Measurements from ENCODE around the gene CPM. TPM values are rescaled to one million over a fixed set of nuclear protein-coding genes. Genes with fewer than 3 reads are reported as not detected.
A peak's percentile ranks its signal among the peaks of the same experiment; 100 is the strongest.
"Not testable (repeated sequence)": the region's sequence is repeated elsewhere in the genome, so short reads cannot be mapped to it uniquely, and the experiment has no call there.

CPM gene
- total and polyA plus RNA-seq, 5 donors from 2014 or later = 2.5 to 7.9 (median 5.6) TPM

DNA sequence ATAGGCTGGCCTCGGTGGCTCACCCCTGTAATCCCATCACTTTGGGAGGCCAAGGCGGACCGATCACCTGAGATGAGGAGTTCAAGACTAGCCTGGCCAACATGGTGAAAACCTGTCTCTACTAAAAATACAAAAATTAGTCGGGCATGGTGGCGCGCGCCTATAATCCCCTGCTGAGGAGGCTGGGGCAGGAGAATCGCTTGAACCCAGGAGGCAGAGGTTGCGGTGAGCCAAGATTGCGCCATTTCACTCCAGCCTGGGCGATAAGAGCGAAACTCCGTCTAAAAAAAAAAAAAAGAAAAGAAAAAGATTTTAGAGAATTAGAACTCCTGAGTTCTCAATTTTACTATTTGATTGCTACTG, 123.0 kb downstream of the CPM start:
- peaks cover 26% of the 10 kb centered on the region for H3K36me3 Mint-ChIP-seq

DNA sequence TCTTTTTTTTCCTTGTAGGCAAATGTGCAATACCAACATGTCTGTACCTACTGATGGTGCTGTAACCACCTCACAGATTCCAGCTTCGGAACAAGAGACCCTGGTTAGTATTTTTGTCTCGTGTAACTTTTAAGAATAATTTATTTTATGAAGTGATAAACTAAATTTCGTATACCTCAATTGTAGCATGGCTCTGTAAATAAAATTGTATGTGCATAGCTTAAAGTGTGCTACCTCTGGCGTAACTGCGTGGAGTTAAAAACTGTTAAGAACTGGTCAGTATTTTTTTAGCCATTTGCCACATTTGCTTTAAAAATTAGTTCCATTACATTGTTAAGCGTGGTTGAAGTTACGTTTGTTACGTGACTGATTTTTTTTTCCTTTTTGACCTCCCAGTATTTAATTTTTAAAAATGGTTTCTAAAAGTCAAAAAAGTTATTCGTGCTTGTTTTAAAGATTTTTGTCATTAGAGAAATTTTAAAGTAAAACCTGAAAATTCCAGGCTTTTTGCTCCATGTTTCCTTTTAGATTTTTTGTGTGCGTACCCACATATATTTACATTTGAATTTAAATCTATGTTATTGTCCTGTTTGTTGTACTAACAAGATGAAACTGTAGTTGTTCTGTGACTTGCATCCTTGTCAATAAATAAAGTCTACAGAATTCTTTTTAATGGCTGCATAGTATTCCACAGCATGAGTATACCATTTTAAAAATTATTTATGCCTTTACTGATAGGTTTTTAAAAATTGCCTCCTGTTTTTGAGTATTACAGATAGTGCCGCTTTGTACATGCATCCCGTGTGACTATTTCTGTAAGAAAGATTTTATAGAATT, 123.6 kb downstream of the CPM start:
- no peak for DNase-seq
- Histone ChIP-seq H3K4me3 (ENCODE audit: low read depth, low read length) (peak overlapping the region; percentile 86), H3K4me1 (ENCODE audit: control insufficient read depth, insufficient read depth, low read length, poor library complexity, severe bottlenecking) (peaks cover 47% of the 10 kb centered on the region), H3K27ac (ENCODE audit: insufficient read depth, low read length, poor library complexity, severe bottlenecking) (peak overlapping the region; percentile 95), H3K9me3 (ENCODE audit: control insufficient read depth in 2 of 2, low read length in 2 of 2) (no peaks in the 10 kb centered on the region), H3K27me3 (ENCODE audit: control insufficient read depth, insufficient read depth, low read length) (no peaks in the 10 kb centered on the region), H3K36me3 (ENCODE audit: control insufficient read depth, insufficient read depth, low read length) (peaks cover 19% of the 10 kb centered on the region)
- peaks cover 17 to 56% (median 33%) of the 10 kb centered on the region in 4 donors for H3K4me1 Mint-ChIP-seq
- H3K36me3 Mint-ChIP-seq = peaks cover 20% of the 10 kb centered on the region
- peak overlapping the region; percentile 98 to 99 (median 98) for H3K27ac Mint-ChIP-seq
- H3K27me3 Mint-ChIP-seq = peaks cover 4% of the 10 kb centered on the region
- ATAC-seq (ENCODE audit: low read depth in 2 of 2) = no peak
- peak overlapping the region; percentile 89 to 99 (median 95) for H3K4me3 Mint-ChIP-seq
- peaks cover 0 to 2% (median 0%) of the 10 kb centered on the region in 7 donors for H3K9me3 Mint-ChIP-seq

More for the DNA sequence above, 123.0 kb downstream of the CPM start:
- ATAC-seq (ENCODE audit: low read depth in 2 of 2); H3K4me3 ChIP-seq (ENCODE audit: low read depth, low read length); H3K27ac Mint-ChIP-seq; H3K27me3 Mint-ChIP-seq; H3K27ac ChIP-seq (ENCODE audit: insufficient read depth, low read length, poor library complexity, severe bottlenecking); H3K27me3 ChIP-seq (ENCODE audit: control insufficient read depth, insufficient read depth, low read length); H3K9me3 ChIP-seq (ENCODE audit: control insufficient read depth in 2 of 2, low read length in 2 of 2); H3K9me3 Mint-ChIP-seq; DNase-seq: not testable (repeated sequence)
- peaks cover 25% of the 10 kb centered on the region for H3K36me3 ChIP-seq (ENCODE audit: control insufficient read depth, insufficient read depth, low read length)
- H3K4me1 Mint-ChIP-seq = peaks cover 19 to 62% (median 37%) of the 10 kb centered on the region in 4 donors
- peaks cover 53% of the 10 kb centered on the region for H3K4me1 ChIP-seq (ENCODE audit: control insufficient read depth, insufficient read depth, low read length, poor library complexity, severe bottlenecking)
- peak overlapping the region; percentile 89 to 99 (median 95) for H3K4me3 Mint-ChIP-seq

GRCh38 chr12:68808388-68809189, 124.4 kb downstream of the CPM start:
- Mint-ChIP-seq H3K36me3 (peaks cover 20% of the 10 kb centered on the region), H3K27me3 (peaks cover 4% of the 10 kb centered on the region), H3K9me3 (peaks cover 0 to 2% (median 0%) of the 10 kb centered on the region in 7 donors), H3K4me1 (peaks cover 14 to 50% (median 30%) of the 10 kb centered on the region in 4 donors), H3K4me3 (peak overlapping the region; percentile 89 to 99 (median 95)), H3K27ac (peak overlapping the region; percentile 98 to 99 (median 98))
- H3K36me3 ChIP-seq (ENCODE audit: control insufficient read depth, insufficient read depth, low read length) = peaks cover 14% of the 10 kb centered on the region
- H3K27ac ChIP-seq (ENCODE audit: insufficient read depth, low read length, poor library complexity, severe bottlenecking) = peak overlapping the region; percentile 95
- ATAC-seq (ENCODE audit: low read depth in 2 of 2) = peak in 1 of 2 donors; percentile 14
- H3K4me1 ChIP-seq (ENCODE audit: control insufficient read depth, insufficient read depth, low read length, poor library complexity, severe bottlenecking) = peaks cover 42% of the 10 kb centered on the region
- H3K9me3 ChIP-seq (ENCODE audit: control insufficient read depth in 2 of 2, low read length in 2 of 2) = no peaks in the 10 kb centered on the region
- DNase-seq = peak; percentile 31 to 73 (median 37)
- H3K4me3 ChIP-seq (ENCODE audit: low read depth, low read length) = peak overlapping the region; percentile 86
- H3K27me3 ChIP-seq (ENCODE audit: control insufficient read depth, insufficient read depth, low read length) = no peaks in the 10 kb centered on the region

DNA sequence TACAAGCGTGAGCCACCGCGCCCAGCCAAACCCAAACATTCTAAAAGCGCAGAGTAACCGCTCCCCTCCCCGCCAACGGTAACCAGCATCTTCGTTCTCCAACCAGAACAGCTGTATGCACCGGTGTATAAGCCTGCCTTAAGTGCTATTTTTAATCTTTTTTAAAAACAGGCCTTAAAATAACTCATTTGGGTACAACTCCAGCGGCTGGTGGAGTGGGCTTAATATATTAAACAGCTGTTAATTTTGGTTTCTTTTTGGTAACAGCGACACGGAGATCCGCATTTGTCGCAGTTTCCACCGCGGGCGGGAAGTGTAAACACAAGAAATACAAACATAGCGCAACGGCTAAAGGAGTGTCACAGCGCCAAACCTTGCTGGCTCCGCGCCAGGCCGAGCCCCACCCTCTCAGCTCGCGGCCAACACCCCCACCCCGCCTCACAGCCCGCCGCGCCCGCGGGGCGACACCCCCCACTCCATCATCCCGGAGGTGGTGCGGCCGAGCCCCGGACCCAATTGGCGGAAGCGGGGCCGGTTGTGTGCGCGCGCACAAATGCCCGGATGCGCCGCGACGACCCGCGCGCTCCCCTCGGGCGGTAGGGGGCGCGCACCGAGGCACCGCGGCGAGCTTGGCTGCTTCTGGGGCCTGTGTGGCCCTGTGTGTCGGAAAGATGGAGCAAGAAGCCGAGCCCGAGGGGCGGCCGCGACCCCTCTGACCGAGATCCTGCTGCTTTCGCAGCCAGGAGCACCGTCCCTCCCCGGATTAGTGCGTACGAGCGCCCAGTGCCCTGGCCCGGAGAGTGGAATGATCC, 125.2 kb downstream of the CPM start, which contains the start of gene MDM2:
MDM2 (plus strand) TSS at position 602 of the 812 bp plus-strand sequence. CDS start 301 bp downstream, outside the sequence.
- Mint-ChIP-seq H3K27me3 (peaks cover 4% of the 10 kb centered on the region), H3K4me3 (peak within 1 kb of the TSS; percentile 89 to 99 (median 95)), H3K27ac (peak within 1 kb of the TSS; percentile 98 to 99 (median 98)), H3K4me1 (peaks cover 7 to 42% (median 24%) of the 10 kb centered on the region in 4 donors), H3K9me3 (peaks cover 0 to 2% (median 0%) of the 10 kb centered on the region in 7 donors), H3K36me3 (peaks cover 12% of the 10 kb centered on the region)
- Histone ChIP-seq H3K4me1 (ENCODE audit: control insufficient read depth, insufficient read depth, low read length, poor library complexity, severe bottlenecking) (peaks cover 37% of the 10 kb centered on the region), H3K4me3 (ENCODE audit: low read depth, low read length) (peak within 1 kb of the TSS; percentile 95), H3K27me3 (ENCODE audit: control insufficient read depth, insufficient read depth, low read length) (no peaks in the 10 kb centered on the region), H3K27ac (ENCODE audit: insufficient read depth, low read length, poor library complexity, severe bottlenecking) (peak within 1 kb of the TSS; percentile 95), H3K36me3 (ENCODE audit: control insufficient read depth, insufficient read depth, low read length) (peaks cover 10% of the 10 kb centered on the region), H3K9me3 (ENCODE audit: control insufficient read depth in 2 of 2, low read length in 2 of 2) (no peaks in the 10 kb centered on the region)
- DNase-seq = peak; percentile 96 to 98 (median 97)
- ATAC-seq (ENCODE audit: low read depth in 2 of 2) = peak; percentile 91 to 94

DNA sequence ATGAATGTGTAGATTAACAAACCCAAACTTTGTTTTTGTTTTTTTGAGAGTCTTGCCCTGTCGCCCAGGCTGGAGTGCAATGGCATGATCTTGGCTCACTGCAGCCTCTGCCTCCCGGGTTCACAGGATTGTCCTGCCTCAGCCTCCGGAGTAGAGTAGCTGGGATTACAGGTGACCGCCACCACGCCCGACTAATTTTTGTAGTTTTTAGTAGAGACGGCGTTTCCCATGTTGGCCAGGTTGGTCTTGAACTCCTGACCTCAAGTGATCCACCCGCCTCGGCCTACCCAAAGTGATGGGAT, 125.7 kb downstream of the CPM start:
- not testable (repeated sequence) for DNase-seq; H3K9me3 Mint-ChIP-seq; H3K9me3 ChIP-seq (ENCODE audit: control insufficient read depth in 2 of 2, low read length in 2 of 2); H3K27me3 ChIP-seq (ENCODE audit: control insufficient read depth, insufficient read depth, low read length); H3K36me3 ChIP-seq (ENCODE audit: control insufficient read depth, insufficient read depth, low read length); H3K27me3 Mint-ChIP-seq; ATAC-seq (ENCODE audit: low read depth in 2 of 2)
- H3K4me1 ChIP-seq (ENCODE audit: control insufficient read depth, insufficient read depth, low read length, poor library complexity, severe bottlenecking) = peaks cover 32% of the 10 kb centered on the region
- H3K27ac Mint-ChIP-seq = peak overlapping the region; percentile 98 to 99 (median 98)
- H3K27ac ChIP-seq (ENCODE audit: insufficient read depth, low read length, poor library complexity, severe bottlenecking) = peak overlapping the region; percentile 95
- peaks cover 11% of the 10 kb centered on the region for H3K36me3 Mint-ChIP-seq
- H3K4me1 Mint-ChIP-seq = peaks cover 3 to 37% (median 19%) of the 10 kb centered on the region in 4 donors
- H3K4me3 ChIP-seq (ENCODE audit: low read depth, low read length) = peak overlapping the region; percentile 95
- H3K4me3 Mint-ChIP-seq = peak overlapping the region; percentile 89 to 99 (median 95)

DNA sequence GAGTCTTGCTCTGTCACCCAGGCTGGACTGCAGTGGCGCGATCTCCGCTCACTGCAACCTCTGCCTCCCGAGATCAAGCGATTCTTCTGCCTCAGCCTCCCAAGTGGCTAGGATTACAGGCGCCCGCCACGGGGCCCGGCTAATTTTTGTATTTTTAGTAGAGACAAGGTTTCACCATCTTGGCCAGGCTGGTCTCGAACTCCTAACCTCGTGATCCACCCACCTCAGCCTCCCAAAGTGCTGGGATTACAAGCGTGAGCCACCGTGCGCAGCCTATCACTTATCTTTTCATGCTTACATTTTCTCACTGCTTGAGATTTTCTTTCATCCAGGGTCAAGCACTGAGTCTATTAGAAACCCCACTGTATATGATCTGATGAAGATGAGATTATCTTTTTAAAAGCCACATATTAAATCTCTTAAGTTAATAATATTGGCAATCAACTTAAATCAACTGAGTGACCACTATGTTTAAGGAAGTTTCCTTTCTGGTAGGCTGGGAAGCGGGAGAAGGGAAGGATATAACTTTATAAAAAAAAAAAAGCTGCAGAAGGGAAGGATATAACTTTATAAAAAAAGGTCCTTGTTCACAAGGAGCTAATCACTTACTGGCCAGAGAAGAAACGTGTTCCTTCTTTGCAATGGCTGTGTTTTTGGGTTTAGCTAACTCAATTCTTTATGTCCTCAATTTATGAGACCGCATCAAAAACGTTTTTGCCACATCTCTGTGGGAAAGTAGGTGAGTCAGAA, 126.3 kb downstream of the CPM start:
- H3K9me3 Mint-ChIP-seq = peaks cover 0 to 2% (median 0%) of the 10 kb centered on the region in 7 donors
- DNase-seq = no peak
- peaks cover 4% of the 10 kb centered on the region for H3K36me3 ChIP-seq (ENCODE audit: control insufficient read depth, insufficient read depth, low read length)
- H3K27me3 Mint-ChIP-seq = peaks cover 4% of the 10 kb centered on the region
- no peaks in the 10 kb centered on the region for H3K9me3 ChIP-seq (ENCODE audit: control insufficient read depth in 2 of 2, low read length in 2 of 2)
- H3K27ac ChIP-seq (ENCODE audit: insufficient read depth, low read length, poor library complexity, severe bottlenecking) = peak overlapping the region; percentile 95
- H3K4me1 Mint-ChIP-seq = peaks cover 4 to 33% (median 17%) of the 10 kb centered on the region in 4 donors
- H3K4me3 Mint-ChIP-seq = peak overlapping the region; percentile 89 to 99 (median 95)
- H3K4me3 ChIP-seq (ENCODE audit: low read depth, low read length) = peak overlapping the region; percentile 95
- H3K27me3 ChIP-seq (ENCODE audit: control insufficient read depth, insufficient read depth, low read length) = no peaks in the 10 kb centered on the region
- H3K27ac Mint-ChIP-seq = peak overlapping the region; percentile 98 to 99 (median 98)
- ATAC-seq (ENCODE audit: low read depth in 2 of 2) = no peak
- peaks cover 11% of the 10 kb centered on the region for H3K36me3 Mint-ChIP-seq
- peaks cover 27% of the 10 kb centered on the region for H3K4me1 ChIP-seq (ENCODE audit: control insufficient read depth, insufficient read depth, low read length, poor library complexity, severe bottlenecking)

All from CD4-positive, CD25-positive, alpha-beta regulatory T cell (primary cell).